Activated naive CD4-positive, alpha-beta T cell treated with anti-CD3 and anti-CD28 coated beads, Interleukin-2, amount 50 U/mL, for 24 hours (primary cell): ENCODE data around the gene GPAM.

Experiments used
- H3K27ac Mint-ChIP-seq: one replicate; pipeline ENCODE4 v1.8.0; 2021; ENCODE audit warnings: mild to moderate bottlenecking, mixed read lengths
- H3K27me3 Mint-ChIP-seq: one replicate; pipeline ENCODE4 v1.8.0; 2021; ENCODE audit warnings: mixed read lengths
- H3K36me3 Mint-ChIP-seq: one replicate; pipeline ENCODE4 v1.8.0; 2021; ENCODE audit warnings: mixed read lengths
- H3K4me1 Mint-ChIP-seq: one replicate; pipeline ENCODE4 v1.8.0; 2021; ENCODE audit warnings: mixed read lengths
- H3K4me3 Mint-ChIP-seq: one replicate; pipeline ENCODE4 v1.8.0; 2021; ENCODE audit warnings: mild to moderate bottlenecking, mixed read lengths
- H3K9me3 Mint-ChIP-seq: one replicate; pipeline ENCODE4 v1.8.0; 2021; ENCODE audit warnings: mixed read lengths

Gene GPAM

GRCh38 chr10:112168733-112169132 is 14.8 kb downstream of the GPAM start:
- H3K27me3 Mint-ChIP-seq: no peaks in the 10 kb centered on the region
- H3K27ac Mint-ChIP-seq: no peak overlapping the region
- no peak overlapping the region for H3K4me3 Mint-ChIP-seq
- no peaks in the 10 kb centered on the region for H3K4me1 Mint-ChIP-seq
- H3K36me3 Mint-ChIP-seq: peaks cover 19% of the 10 kb centered on the region
- H3K9me3 Mint-ChIP-seq: no peaks in the 10 kb centered on the region

GRCh38 chr10:112166800-112167199 is 16.8 kb downstream of the GPAM start:
- no peaks in the 10 kb centered on the region for H3K4me1 Mint-ChIP-seq
- H3K9me3 Mint-ChIP-seq: no peaks in the 10 kb centered on the region
- no peak overlapping the region for H3K4me3 Mint-ChIP-seq
- H3K27me3 Mint-ChIP-seq: no peaks in the 10 kb centered on the region
- no peak overlapping the region for H3K27ac Mint-ChIP-seq
- H3K36me3 Mint-ChIP-seq: peaks cover 19% of the 10 kb centered on the region

GRCh38 chr10:112161757-112162518 is 21.6 kb downstream of the GPAM start:
- H3K36me3 Mint-ChIP-seq: peaks cover 24% of the 10 kb centered on the region
- no peaks in the 10 kb centered on the region for H3K27me3 Mint-ChIP-seq
- H3K4me1 Mint-ChIP-seq: no peaks in the 10 kb centered on the region
- no peak overlapping the region for H3K4me3 Mint-ChIP-seq
- no peaks in the 10 kb centered on the region for H3K9me3 Mint-ChIP-seq
- H3K27ac Mint-ChIP-seq: no peak overlapping the region

GRCh38 chr10:112160834-112161233 is 22.7 kb downstream of the GPAM start:
- Mint-ChIP-seq H3K4me3 (no peak overlapping the region), H3K9me3 (no peaks in the 10 kb centered on the region), H3K36me3 (peaks cover 25% of the 10 kb centered on the region), H3K4me1 (no peaks in the 10 kb centered on the region), H3K27me3 (no peaks in the 10 kb centered on the region), H3K27ac (no peak overlapping the region)

- Mint-ChIP-seq H3K9me3 (no peaks in the 10 kb centered on the region), H3K36me3 (peaks cover 25% of the 10 kb centered on the region), H3K4me3 (no peak overlapping the region), H3K27ac (no peak overlapping the region), H3K27me3 (no peaks in the 10 kb centered on the region), H3K4me1 (no peaks in the 10 kb centered on the region)
Observed at GRCh38 chr10:112159469-112159868, 24.1 kb downstream of the GPAM start.

GRCh38 chr10:112151524-112152039 is 32.0 kb downstream of the GPAM start:
- Mint-ChIP-seq H3K9me3 (no peaks in the 10 kb centered on the region), H3K4me1 (no peaks in the 10 kb centered on the region), H3K36me3 (peaks cover 5% of the 10 kb centered on the region), H3K27ac (no peak overlapping the region), H3K4me3 (no peak overlapping the region), H3K27me3 (no peaks in the 10 kb centered on the region)

- Mint-ChIP-seq H3K27me3 (no peaks in the 10 kb centered on the region), H3K4me3 (no peak overlapping the region), H3K36me3 (no peaks in the 10 kb centered on the region), H3K27ac (no peak overlapping the region), H3K4me1 (no peaks in the 10 kb centered on the region), H3K9me3 (no peaks in the 10 kb centered on the region)
Observed at GRCh38 chr10:112148331-112148730, 35.2 kb downstream of the GPAM start.

GRCh38 chr10:112146799-112147198 is 36.8 kb downstream of the GPAM start:
- no peaks in the 10 kb centered on the region for H3K27me3 Mint-ChIP-seq
- no peak overlapping the region for H3K27ac Mint-ChIP-seq
- H3K4me3 Mint-ChIP-seq: no peak overlapping the region
- no peaks in the 10 kb centered on the region for H3K36me3 Mint-ChIP-seq
- no peaks in the 10 kb centered on the region for H3K4me1 Mint-ChIP-seq
- H3K9me3 Mint-ChIP-seq: no peaks in the 10 kb centered on the region

GRCh38 chr10:112145263-112145662 is 38.3 kb downstream of the GPAM start:
- H3K4me1 Mint-ChIP-seq: no peaks in the 10 kb centered on the region
- H3K27me3 Mint-ChIP-seq: no peaks in the 10 kb centered on the region
- no peaks in the 10 kb centered on the region for H3K9me3 Mint-ChIP-seq
- no peak overlapping the region for H3K27ac Mint-ChIP-seq
- no peak overlapping the region for H3K4me3 Mint-ChIP-seq
- no peaks in the 10 kb centered on the region for H3K36me3 Mint-ChIP-seq

- no peaks in the 10 kb centered on the region for H3K36me3 Mint-ChIP-seq
- no peak overlapping the region for H3K27ac Mint-ChIP-seq
- H3K4me3 Mint-ChIP-seq: no peak overlapping the region
- H3K4me1 Mint-ChIP-seq: no peaks in the 10 kb centered on the region
- H3K9me3 Mint-ChIP-seq: no peaks in the 10 kb centered on the region
- peaks cover 1% of the 10 kb centered on the region for H3K27me3 Mint-ChIP-seq
Observed at GRCh38 chr10:112143420-112143819, 40.1 kb downstream of the GPAM start.

- H3K27ac Mint-ChIP-seq: no peak overlapping the region
- H3K36me3 Mint-ChIP-seq: no peaks in the 10 kb centered on the region
- H3K9me3 Mint-ChIP-seq: no peaks in the 10 kb centered on the region
- no peaks in the 10 kb centered on the region for H3K4me1 Mint-ChIP-seq
- H3K27me3 Mint-ChIP-seq: peaks cover 1% of the 10 kb centered on the region
- no peak overlapping the region for H3K4me3 Mint-ChIP-seq
Observed at GRCh38 chr10:112141292-112141691, 42.3 kb downstream of the GPAM start.

- Mint-ChIP-seq H3K4me1 (no peaks in the 10 kb centered on the region), H3K36me3 (no peaks in the 10 kb centered on the region), H3K4me3 (no peak overlapping the region), H3K27ac (no peak overlapping the region), H3K27me3 (peaks cover 1% of the 10 kb centered on the region), H3K9me3 (no peaks in the 10 kb centered on the region)
Observed at GRCh38 chr10:112140110-112140970, 43.2 kb downstream of the GPAM start.

GRCh38 chr10:112139176-112139575 is 44.4 kb downstream of the GPAM start:
- H3K36me3 Mint-ChIP-seq: no peaks in the 10 kb centered on the region
- H3K27ac Mint-ChIP-seq: no peak overlapping the region
- peaks cover 1% of the 10 kb centered on the region for H3K27me3 Mint-ChIP-seq
- H3K9me3 Mint-ChIP-seq: no peaks in the 10 kb centered on the region
- H3K4me3 Mint-ChIP-seq: no peak overlapping the region
- H3K4me1 Mint-ChIP-seq: no peaks in the 10 kb centered on the region

- Mint-ChIP-seq H3K9me3 (no peaks in the 10 kb centered on the region), H3K27ac (no peak overlapping the region), H3K36me3 (no peaks in the 10 kb centered on the region), H3K4me3 (no peak overlapping the region), H3K27me3 (peaks cover 1% of the 10 kb centered on the region), H3K4me1 (no peaks in the 10 kb centered on the region)
Observed at GRCh38 chr10:112137154-112137987, 46.2 kb downstream of the GPAM start.

- Mint-ChIP-seq H3K36me3 (no peaks in the 10 kb centered on the region), H3K4me1 (no peaks in the 10 kb centered on the region), H3K27me3 (peaks cover 1% of the 10 kb centered on the region), H3K9me3 (no peaks in the 10 kb centered on the region), H3K27ac (no peak overlapping the region), H3K4me3 (no peak overlapping the region)
Observed at GRCh38 chr10:112136486-112137153, 46.9 kb downstream of the GPAM start.
